SIG-M5 treated with dmso at 0.1 percent for 504 hours (cell line): Measurements from ENCODE around the gene R3HDM4.
A peak's percentile ranks its signal among the peaks of the same experiment; 100 is the strongest.
"Not testable (repeated sequence)": the region's sequence is repeated elsewhere in the genome, so short reads cannot be mapped to it uniquely, and the experiment has no call there.

Experiments
- DNase-seq: peaks from one replicate; lab custom pipeline; 2025; ENCODE audit not compliant: unreplicated experiment; lab: John Stamatoyannopoulos, UW

The R3HDM4 gene

GRCh38 chr19:877992-878660 lies 34.9 kb downstream of the R3HDM4 start:
- not testable (repeated sequence) for DNase-seq

- DNase-seq: no peak
Observed at GRCh38 chr19:876780-877314, 36.2 kb downstream of the R3HDM4 start.

GRCh38 chr19:876089-876488 lies 36.9 kb downstream of the R3HDM4 start:
- no peak for DNase-seq

GRCh38 chr19:875265-875879 lies 37.6 kb downstream of the R3HDM4 start:
- no peak for DNase-seq

GRCh38 chr19:873561-874041 lies 39.4 kb downstream of the R3HDM4 start:
- DNase-seq: no peak

- DNase-seq: no peak
Observed at GRCh38 chr19:873084-873483, 39.9 kb downstream of the R3HDM4 start.

- peak; percentile 45 for DNase-seq
Observed at GRCh38 chr19:872266-872951, 40.6 kb downstream of the R3HDM4 start.

- DNase-seq: no peak
Observed at GRCh38 chr19:871446-872265, 41.4 kb downstream of the R3HDM4 start.

- DNase-seq: no peak
Observed at GRCh38 chr19:870963-871401, 42.0 kb downstream of the R3HDM4 start.

- no peak for DNase-seq
Observed at GRCh38 chr19:870314-870713, 42.7 kb downstream of the R3HDM4 start.

GRCh38 chr19:869245-870177 lies 43.5 kb downstream of the R3HDM4 start:
- no peak for DNase-seq

GRCh38 chr19:868458-869244 lies 44.4 kb downstream of the R3HDM4 start:
- DNase-seq: no peak

GRCh38 chr19:867855-868457 lies 45.1 kb downstream of the R3HDM4 start:
- no peak for DNase-seq

- DNase-seq: no peak
Observed at GRCh38 chr19:867301-867793, 45.7 kb downstream of the R3HDM4 start.

- no peak for DNase-seq
Observed at GRCh38 chr19:866769-867300, 46.2 kb downstream of the R3HDM4 start.

- DNase-seq: no peak
Observed at GRCh38 chr19:863315-863620, 49.8 kb downstream of the R3HDM4 start.

- DNase-seq: no peak
Observed at GRCh38 chr19:862581-863314, 50.3 kb downstream of the R3HDM4 start.
